SK-N-SH (cell line): ENCODE data around the gene CDC6. TPM values are rescaled to one million over a fixed set of nuclear protein-coding genes. Genes with fewer than 3 reads are reported as not detected.
A peak's percentile ranks its signal among the peaks of the same experiment; 100 is the strongest.

Source experiments
- EP300 ChIP-seq, 2 experiments: IDR thresholded peaks; 2 replicates each; pipeline versions ENCODE4 v1.4.0 to v1.6.1; 2012; ENCODE audit warnings: borderline replicate concordance in 1 of 2, low read depth in 1 of 2, low read length in 1 of 2
- FOSL2 ChIP-seq: IDR thresholded peaks from 2 replicates; pipeline ENCODE4 v1.4.0; 2012; ENCODE audit warnings: low read depth, mild to moderate bottlenecking, moderate library complexity, borderline replicate concordance
- FOXJ3 ChIP-seq: sonication (generic); formaldehyde crosslinking; IDR thresholded peaks from 2 replicates; pipeline ENCODE4 v1.5.1; 2020; ENCODE audit warnings: mild to moderate bottlenecking, missing genetic modification reagents
- GATA2 ChIP-seq: sonication (generic); formaldehyde crosslinking; IDR thresholded peaks from 2 replicates; pipeline ENCODE4 v1.5.0; 2020; ENCODE audit warnings: mild to moderate bottlenecking, missing genetic modification reagents
- MXI1 ChIP-seq: IDR thresholded peaks from 2 replicates; pipeline ENCODE4 v1.6.1; 2012; ENCODE audit warnings: mild to moderate bottlenecking, low read depth, low read length, improper control_type of control experiment
- NFIC ChIP-seq: IDR thresholded peaks from 2 replicates; pipeline ENCODE4 v1.4.0; 2012; ENCODE audit warnings: borderline replicate concordance
- POLR2AphosphoS5 ChIP-seq: IDR thresholded peaks from 2 replicates; pipeline ENCODE4 v1.6.1; 2012; ENCODE audit warnings: low read depth, low read length
- RAD21 ChIP-seq: IDR thresholded peaks from 2 replicates; pipeline ENCODE4 v1.6.1; 2012; ENCODE audit warnings: mild to moderate bottlenecking, low read length
- RCOR1 ChIP-seq: fragments of 150-350 bp; IDR thresholded peaks from 2 replicates; pipeline ENCODE4 v1.6.1; 2017; ENCODE audit warnings: antibody characterized with exemption, low read length
- RFX5 ChIP-seq: IDR thresholded peaks from 2 replicates; pipeline ENCODE4 v1.6.1; 2012; ENCODE audit warnings: mild to moderate bottlenecking, improper control_type of control experiment, low read length
- RXRA ChIP-seq: IDR thresholded peaks from 2 replicates; pipeline ENCODE4 v1.4.0; 2012; ENCODE audit warnings: low read depth, mild to moderate bottlenecking, borderline replicate concordance
- SIN3A ChIP-seq: IDR thresholded peaks from 2 replicates; pipeline ENCODE4 v1.6.1; 2012; ENCODE audit warnings: low read depth, mild to moderate bottlenecking, low read length, moderate library complexity, borderline replicate concordance
- SMC3 ChIP-seq: IDR thresholded peaks from 2 replicates; pipeline ENCODE4 v1.6.1; 2012; ENCODE audit warnings: low read depth, low read length, improper control_type of control experiment
- TAF1 ChIP-seq: IDR thresholded peaks from 2 replicates; pipeline ENCODE4 v1.6.1; 2012; ENCODE audit warnings: low read depth, mild to moderate bottlenecking, low read length, moderate library complexity, borderline replicate concordance
- TCF12 ChIP-seq: IDR thresholded peaks from 2 replicates; pipeline ENCODE4 v1.4.0; 2012
- YY1 ChIP-seq: IDR thresholded peaks from 2 replicates; pipeline ENCODE4 v1.4.0; 2012; ENCODE audit warnings: low read depth, mild to moderate bottlenecking
- ZBTB33 ChIP-seq: IDR thresholded peaks from 2 replicates; pipeline ENCODE4 v1.4.0; 2012; ENCODE audit warnings: low read depth, borderline replicate concordance
- polyA plus RNA-seq, 3 experiments: library from polyadenylated mRNA; depleted of rRNA; stranded (reverse); fragments of >200 nt; gene quantifications; 2 replicates each; pipeline ENCODE4 v1.2.3, GENCODE V29; 2012
- TF ChIP-seq, protein P1 (sequence below): IDR thresholded peaks from 2 replicates; pipeline ENCODE4 v1.6.1; 2012; ENCODE audit warnings: mild to moderate bottlenecking, low read depth, low read length, moderate library complexity
- TF ChIP-seq, protein P2 (sequence below): IDR thresholded peaks from 2 replicates; pipeline ENCODE4 v1.4.0; 2012; ENCODE audit warnings: low read depth

Gene CDC6
- polyA plus RNA-seq, 1 of the 3 experiments (the other 2 are of a cell fraction): 12.7 TPM

DNA sequence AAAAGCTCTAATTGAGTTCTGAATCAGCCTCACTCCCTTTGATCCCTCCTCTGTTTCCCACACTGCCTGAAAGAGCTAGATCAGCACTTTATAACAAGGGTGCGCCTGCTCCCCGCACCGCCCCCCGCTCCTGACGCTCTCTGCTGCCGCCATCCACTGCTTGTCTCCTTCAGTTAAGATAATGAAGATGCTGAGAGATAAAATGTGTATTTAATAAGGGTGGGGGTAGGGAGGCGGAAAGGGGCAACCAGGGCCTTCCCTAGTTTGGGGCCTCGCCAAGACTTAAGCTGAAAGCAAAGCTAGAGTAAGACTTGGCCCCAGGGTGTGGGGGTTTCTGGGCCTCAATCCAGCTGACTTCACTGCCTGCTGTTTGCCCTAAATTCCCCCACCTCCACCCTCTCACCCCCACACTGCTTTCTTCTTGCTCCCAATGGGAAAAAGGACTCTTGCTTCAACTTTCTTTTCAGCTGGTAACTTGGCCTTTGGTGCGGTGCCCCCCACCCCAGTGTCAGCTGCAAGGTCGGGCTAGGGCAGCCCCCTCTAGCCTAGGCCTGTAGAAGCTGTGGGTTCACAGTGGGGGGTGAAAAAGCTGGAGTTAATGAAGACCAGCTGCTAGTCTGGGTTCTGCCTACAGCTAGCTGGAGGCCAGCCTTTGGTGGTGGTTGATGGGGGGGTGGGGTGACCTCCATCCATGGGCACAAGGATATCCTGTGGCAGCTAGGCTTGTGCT lies 19.5 kb downstream of the CDC6 start (continued):
- TF ChIP-seq SIN3A: peak; percentile 77; the same call in 1 of the 2 replicates
- TF ChIP-seq RFX5: no peak
- TF ChIP-seq, protein P1, sequence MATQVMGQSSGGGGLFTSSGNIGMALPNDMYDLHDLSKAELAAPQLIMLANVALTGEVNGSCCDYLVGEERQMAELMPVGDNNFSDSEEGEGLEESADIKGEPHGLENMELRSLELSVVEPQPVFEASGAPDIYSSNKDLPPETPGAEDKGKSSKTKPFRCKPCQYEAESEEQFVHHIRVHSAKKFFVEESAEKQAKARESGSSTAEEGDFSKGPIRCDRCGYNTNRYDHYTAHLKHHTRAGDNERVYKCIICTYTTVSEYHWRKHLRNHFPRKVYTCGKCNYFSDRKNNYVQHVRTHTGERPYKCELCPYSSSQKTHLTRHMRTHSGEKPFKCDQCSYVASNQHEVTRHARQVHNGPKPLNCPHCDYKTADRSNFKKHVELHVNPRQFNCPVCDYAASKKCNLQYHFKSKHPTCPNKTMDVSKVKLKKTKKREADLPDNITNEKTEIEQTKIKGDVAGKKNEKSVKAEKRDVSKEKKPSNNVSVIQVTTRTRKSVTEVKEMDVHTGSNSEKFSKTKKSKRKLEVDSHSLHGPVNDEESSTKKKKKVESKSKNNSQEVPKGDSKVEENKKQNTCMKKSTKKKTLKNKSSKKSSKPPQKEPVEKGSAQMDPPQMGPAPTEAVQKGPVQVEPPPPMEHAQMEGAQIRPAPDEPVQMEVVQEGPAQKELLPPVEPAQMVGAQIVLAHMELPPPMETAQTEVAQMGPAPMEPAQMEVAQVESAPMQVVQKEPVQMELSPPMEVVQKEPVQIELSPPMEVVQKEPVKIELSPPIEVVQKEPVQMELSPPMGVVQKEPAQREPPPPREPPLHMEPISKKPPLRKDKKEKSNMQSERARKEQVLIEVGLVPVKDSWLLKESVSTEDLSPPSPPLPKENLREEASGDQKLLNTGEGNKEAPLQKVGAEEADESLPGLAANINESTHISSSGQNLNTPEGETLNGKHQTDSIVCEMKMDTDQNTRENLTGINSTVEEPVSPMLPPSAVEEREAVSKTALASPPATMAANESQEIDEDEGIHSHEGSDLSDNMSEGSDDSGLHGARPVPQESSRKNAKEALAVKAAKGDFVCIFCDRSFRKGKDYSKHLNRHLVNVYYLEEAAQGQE: peak; percentile 63; the same call in 1 of the 2 replicates
- TF ChIP-seq RXRA: peak; percentile 74
- TF ChIP-seq RCOR1: peak; percentile 56
- peak; percentile 99 for TF ChIP-seq GATA2 (CRISPR knock-in tag)
- no peak for TF ChIP-seq YY1
- peak; percentile 59; the same call in 1 of the 2 replicates for TF ChIP-seq MXI1
- peak; percentile 95 for TF ChIP-seq TCF12
- TF ChIP-seq FOXJ3 (CRISPR knock-in tag): peak; percentile 51; the same call in 1 of the 2 replicates
- TF ChIP-seq SMC3: no peak; the same call in 1 of the 2 replicates
- TF ChIP-seq POLR2AphosphoS5: peak; percentile 74; the same call in 1 of the 2 replicates
- TF ChIP-seq NFIC: peak; percentile 96
- TF ChIP-seq FOSL2: peak; percentile 5; the same call in 1 of the 2 replicates
- peak; percentile 59 for TF ChIP-seq ZBTB33
- TF ChIP-seq, protein P2, sequence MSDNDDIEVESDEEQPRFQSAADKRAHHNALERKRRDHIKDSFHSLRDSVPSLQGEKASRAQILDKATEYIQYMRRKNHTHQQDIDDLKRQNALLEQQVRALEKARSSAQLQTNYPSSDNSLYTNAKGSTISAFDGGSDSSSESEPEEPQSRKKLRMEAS: no peak
- TF ChIP-seq TAF1: 0 out of 2 replicates have a peak, but pooled peaks have one; percentile 30
- peak; percentile 85 to 93 for TF ChIP-seq EP300 (IDR thresholded peaks at IDR 0.05; ENCODE audit: borderline replicate concordance in 1 of 2, low read depth in 1 of 2, low read length in 1 of 2)
- peak; percentile 39 for TF ChIP-seq RAD21
